IMR-90 (cell line): Measurements from ENCODE around the gene NPTN. TPM values are rescaled to one million over a fixed set of nuclear protein-coding genes. Genes with fewer than 3 reads are reported as not detected.

Experiments used
- ATAC-seq: fragments of 200-7000 bp; cut with Tn5 transposase; 2 replicates; pipeline ENCODE4 v1.9.1; 2020; ENCODE audit warnings: low read depth, mild to moderate bottlenecking, moderate library complexity
- BruUV-seq: library from RNA; stranded (reverse); fragments of 400-500 nt; replicated peaks from 2 replicates; lab custom pipeline; 2021; lab: Mats Ljungman, UMichigan
- CTCF ChIA-PET: fragments of 300-600 bp; formaldehyde crosslinking; extraction: SDS; loops from one replicate; lab custom pipeline; 2021; ENCODE audit warnings: antibody characterized with exemption; lab: Yijun Ruan, JAX
- POLR2A ChIA-PET: fragments of 300-600 bp; sonication (Branson Sonifier 250); formaldehyde crosslinking; loops from one replicate; lab custom pipeline; 2022; ENCODE audit warnings: antibody characterized with exemption; ENCODE audit not compliant: unreplicated experiment; lab: Charles Lee
- DNase-seq: peaks from one replicate; pipeline ENCODE4 v3.0.0; 2013
- H2AFZ ChIP-seq: replicated peaks from 2 replicates; pipeline ENCODE3; 2013; ENCODE audit warnings: low read length, mild to moderate bottlenecking; ENCODE audit not compliant: poor library complexity
- H2AK5ac ChIP-seq: 2 replicates; pipeline ENCODE4 v1.6.1; 2013; ENCODE audit warnings: low read depth, low read length, inconsistent platforms
- H2AK9ac ChIP-seq: replicated peaks from 2 replicates; pipeline ENCODE3; 2013; ENCODE audit warnings: mild to moderate bottlenecking, low read depth, low read length, moderate library complexity; ENCODE audit not compliant: poor library complexity
- H2BK120ac ChIP-seq: 2 replicates; pipeline ENCODE4 v1.6.1; 2013; ENCODE audit warnings: low read depth, low read length, inconsistent platforms
- H2BK15ac ChIP-seq: 3 replicates; pipeline ENCODE4 v1.6.1; 2013; ENCODE audit warnings: low read depth, low read length, inconsistent platforms
- H2BK20ac ChIP-seq: 2 replicates; pipeline ENCODE4 v1.6.1; 2013; ENCODE audit warnings: low read depth, mild to moderate bottlenecking, inconsistent platforms, low read length, moderate library complexity
- H2BK5ac ChIP-seq: 2 replicates; pipeline ENCODE4 v1.6.1; 2013; ENCODE audit warnings: mild to moderate bottlenecking, low read depth, low read length, inconsistent platforms; ENCODE audit not compliant: poor library complexity, severe bottlenecking
- H3K14ac ChIP-seq: replicated peaks from 2 replicates; pipeline ENCODE4 v1.6.1; 2013; ENCODE audit warnings: low read depth, low read length, inconsistent platforms
- H3K18ac ChIP-seq: 2 replicates; pipeline ENCODE4 v1.6.1; 2013; ENCODE audit warnings: low read depth, low read length, control low read depth
- H3K23ac ChIP-seq: 2 replicates; pipeline ENCODE4 v1.6.1; 2013; ENCODE audit warnings: low read depth, low read length, inconsistent platforms
- H3K27ac ChIP-seq: 2 replicates; pipeline ENCODE4 v1.5.1; 2013; ENCODE audit warnings: mild to moderate bottlenecking, control low read depth, low read length; ENCODE audit not compliant: insufficient read depth
- H3K27me3 ChIP-seq: 2 replicates; pipeline ENCODE4 v1.6.1; 2013; ENCODE audit warnings: low read length; ENCODE audit not compliant: control insufficient read depth, insufficient read depth
- H3K36me3 ChIP-seq: 2 replicates; pipeline ENCODE4 v1.6.1; 2013; ENCODE audit warnings: low read length, mixed read lengths; ENCODE audit not compliant: control insufficient read depth, insufficient read depth
- H3K4ac ChIP-seq: 2 replicates; pipeline ENCODE4 v1.6.1; 2013; ENCODE audit warnings: low read depth, low read length, inconsistent platforms
- H3K4me1 ChIP-seq: 2 replicates; pipeline ENCODE4 v1.6.1; 2013; ENCODE audit warnings: low read length, mixed read lengths; ENCODE audit not compliant: control insufficient read depth, insufficient read depth
- H3K4me2 ChIP-seq: 2 replicates; pipeline ENCODE4 v1.6.1; 2013; ENCODE audit warnings: low read depth, mild to moderate bottlenecking, control low read depth, low read length, moderate library complexity
- H3K4me3 ChIP-seq: 2 replicates; pipeline ENCODE4 v1.5.1; 2013; ENCODE audit warnings: low read depth, mild to moderate bottlenecking, control low read depth, low read length, moderate library complexity; ENCODE audit not compliant: insufficient read depth
- H3K56ac ChIP-seq: 2 replicates; pipeline ENCODE4 v1.6.1; 2013; ENCODE audit warnings: low read length, inconsistent platforms; ENCODE audit not compliant: insufficient read depth; ENCODE audit errors: extremely low read depth
- H3K79me1 ChIP-seq, 2 experiments: 2 replicates each; pipeline ENCODE4 v1.6.1; 2013; ENCODE audit warnings: low read length in 2 of 2, inconsistent platforms in 1 of 2, low read depth in 1 of 2
- H3K9ac ChIP-seq: 2 replicates; pipeline ENCODE4 v1.6.1; 2013; ENCODE audit warnings: low read depth, low read length, control low read depth
- H3K9me1 ChIP-seq: 2 replicates; pipeline ENCODE4 v1.6.1; 2013; ENCODE audit warnings: low read length, inconsistent platforms; ENCODE audit not compliant: insufficient read depth
- H3K9me3 ChIP-seq: 2 replicates; pipeline ENCODE4 v1.6.1; 2013; ENCODE audit warnings: low read length; ENCODE audit not compliant: control insufficient read depth, insufficient read depth
- H4K20me1 ChIP-seq: 2 replicates; pipeline ENCODE4 v1.6.1; 2013; ENCODE audit warnings: low read length, inconsistent platforms; ENCODE audit not compliant: insufficient read depth
- H4K5ac ChIP-seq: 2 replicates; pipeline ENCODE4 v1.6.1; 2013; ENCODE audit warnings: mild to moderate bottlenecking, low read depth, low read length, control low read depth
- H4K8ac ChIP-seq, 2 experiments: 2 replicates each; pipeline ENCODE4 v1.6.1; 2013; ENCODE audit warnings: low read depth in 2 of 2, low read length in 2 of 2, control low read depth in 1 of 2, inconsistent platforms in 1 of 2
- H4K91ac ChIP-seq: 2 replicates; pipeline ENCODE4 v1.6.1; 2013; ENCODE audit warnings: low read depth, low read length, inconsistent platforms; ENCODE audit not compliant: insufficient read depth
- BHLHE40 ChIP-seq: fragments of 150-350 bp; IDR thresholded peaks from 2 replicates; pipeline ENCODE4 v1.6.1; 2016; ENCODE audit warnings: mild to moderate bottlenecking, low read depth, low read length
- CEBPB ChIP-seq: IDR thresholded peaks from 2 replicates; pipeline ENCODE4 v1.6.1; 2012; ENCODE audit warnings: low read depth, low read length, improper control_type of control experiment
- CHD1 ChIP-seq: IDR thresholded peaks from 2 replicates; pipeline ENCODE4 v1.6.1; 2012; ENCODE audit warnings: low read depth, low read length, improper control_type of control experiment
- CTCF ChIP-seq: conservative IDR thresholded peaks from 2 replicates; pipeline ENCODE4 v1.5.1; 2012; ENCODE audit warnings: mild to moderate bottlenecking, low read depth, low read length, improper control_type of control experiment
- ELK1 ChIP-seq: fragments of 150-350 bp; IDR thresholded peaks from 2 replicates; pipeline ENCODE4 v1.6.1; 2016; ENCODE audit warnings: low read depth, mild to moderate bottlenecking, low read length, moderate library complexity, borderline replicate concordance
- FOS ChIP-seq: fragments of 150-350 bp; IDR thresholded peaks from 2 replicates; pipeline ENCODE4 v1.6.1; 2016; ENCODE audit warnings: low read depth, low read length
- MAFK ChIP-seq: IDR thresholded peaks from 2 replicates; pipeline ENCODE4 v1.6.1; 2012; ENCODE audit warnings: low read depth, low read length, improper control_type of control experiment
- MAZ ChIP-seq: IDR thresholded peaks from 2 replicates; pipeline ENCODE4 v1.6.1; 2012; ENCODE audit warnings: low read depth, mild to moderate bottlenecking, low read length, improper control_type of control experiment, moderate library complexity, borderline replicate concordance
- MXI1 ChIP-seq: IDR thresholded peaks from 2 replicates; pipeline ENCODE4 v1.6.1; 2012; ENCODE audit warnings: low read depth, mild to moderate bottlenecking, low read length, moderate library complexity, borderline replicate concordance
- NFE2L2 ChIP-seq: fragments of 150-350 bp; IDR thresholded peaks from 2 replicates; pipeline ENCODE4 v1.6.1; 2016; ENCODE audit warnings: low read depth, mild to moderate bottlenecking, low read length
- POLR2A ChIP-seq: IDR thresholded peaks from 2 replicates; pipeline ENCODE4 v1.6.1; 2012; ENCODE audit warnings: mild to moderate bottlenecking, low read depth, low read length
- RAD21 ChIP-seq: IDR thresholded peaks from 2 replicates; pipeline ENCODE4 v1.6.1; 2012; ENCODE audit warnings: low read length, improper control_type of control experiment
- RCOR1 ChIP-seq: IDR thresholded peaks from 2 replicates; pipeline ENCODE4 v1.6.1; 2012; ENCODE audit warnings: mild to moderate bottlenecking, low read length, improper control_type of control experiment; ENCODE audit not compliant: insufficient replicate concordance
- RFX5 ChIP-seq: IDR thresholded peaks from 2 replicates; pipeline ENCODE4 v1.8.0; 2012; ENCODE audit warnings: low read depth, mild to moderate bottlenecking, low read length, moderate library complexity
- SMC3 ChIP-seq: fragments of 150-350 bp; IDR thresholded peaks from 2 replicates; pipeline ENCODE4 v1.6.1; 2016; ENCODE audit warnings: low read depth, mild to moderate bottlenecking, antibody characterized with exemption, low read length, moderate library complexity
- USF2 ChIP-seq: fragments of 150-350 bp; IDR thresholded peaks from 2 replicates; pipeline ENCODE4 v1.6.1; 2017; ENCODE audit warnings: mild to moderate bottlenecking, antibody characterized with exemption, low read length, low read depth
- WGBS, 2 experiments: methylation state at CpG; one replicate each; pipeline versions ENCODE4 v1.1.5 to v1.1.7; 2013; ENCODE audit warnings: missing lambda C conversion rate in 2 of 2; ENCODE audit not compliant: insufficient read length in 1 of 2; ENCODE audit errors: extremely low coverage in 2 of 2; 5-methylcytosine and 5-hydroxymethylcytosine counted together
- dilution Hi-C: fragments of 300-500 bp; cut with HindIII; formaldehyde crosslinking; loops from one replicate; pipeline ENCODE4 v1.14.3; 2018; ENCODE audit warnings: low sequenced_read_pairs; ENCODE audit not compliant: unreplicated experiment
- in situ Hi-C: fragments of 300-500 bp; cut with MboI; formaldehyde crosslinking; loops from 3 replicates; pipeline ENCODE4 v1.14.3; 2019; ENCODE audit warnings: low sequenced_read_pairs, inconsistent platforms, mixed read lengths
- intact Hi-C: fragments of 100-400 bp; cut with micrococcal nuclease; formaldehyde crosslinking; loops from 2 replicates; pipeline ENCODE4 v1.10.0; 2022
- polyA plus RNA-seq, 3 experiments: library from polyadenylated mRNA; depleted of rRNA; stranded (reverse); fragments of >200 nt; gene quantifications; 2 replicates each; pipeline ENCODE4 v1.2.3, GENCODE V29; 2012; ENCODE audit warnings: low replicate concordance in 1 of 3
- total RNA-seq: library from RNA; depleted of rRNA; stranded (reverse); fragments of >200 nt; gene quantifications from 2 replicates; pipeline ENCODE4 v1.2.3, GENCODE V29; 2012

The NPTN gene
- total and polyA plus RNA-seq, 2 of the 4 experiments (the other 2 are of a cell fraction), result 171 to 329 TPM

GRCh38 chr15:73637527-73637926, 4.3 kb upstream of the NPTN start:
- no TSS peak for BruUV-seq
- Histone ChIP-seq H3K4ac (no peak overlapping the region), H3K9ac (no peak overlapping the region), H2AFZ (no peak overlapping the region), H2BK20ac (no peak overlapping the region), H4K8ac (no peak overlapping the region), H4K91ac (no peak overlapping the region), H2AK5ac (no peak overlapping the region), H3K79me1 (peaks cover 4 to 14% of the 10 kb centered on the region in 2 experiments; a peak in 2 of 4 replicates), H4K20me1 (peaks cover 4% of the 10 kb centered on the region), H2BK120ac (no peak overlapping the region), H3K4me1 (peaks cover 11% of the 10 kb centered on the region), H3K14ac (no peak overlapping the region), H2BK5ac (no peak overlapping the region), H3K9me3 (peaks cover 4% of the 10 kb centered on the region; the same call in 1 of the 2 replicates), H2BK15ac (no peak overlapping the region), H3K27ac (no peak overlapping the region), H3K36me3 (no peaks in the 10 kb centered on the region), H3K18ac (no peak overlapping the region), H3K56ac (no peak overlapping the region), H2AK9ac (no peak overlapping the region), H3K27me3 (peaks cover 8% of the 10 kb centered on the region), H3K9me1 (peaks cover 6% of the 10 kb centered on the region), H3K23ac (no peak overlapping the region), H3K4me3 (no peak overlapping the region), H3K4me2 (no peak overlapping the region), H4K5ac (no peak overlapping the region)
- ChIA-PET POLR2A (no interaction called here), CTCF (interaction anchor here (0.8 to 4.7 kb wide), 3 partner anchors 20 to 142 kb away, joined by 3 to 33 read pairs (median 10); no protein-coding TSS in a partner anchor)
- no CpG with 5 or more reads among the region's 2 CpGs for WGBS, 2 experiments
- DNase-seq (no peak), ATAC-seq (no peak)
- intact Hi-C loops, result loop anchor here (5.0 kb wide), 1 partner anchor 45 kb away; the partner anchor contains the start of gene CD276
- dilution Hi-C loops, result no loop called here
- TF ChIP-seq RFX5 (no peak), SMC3 (no peak), ELK1 (no peak), CTCF (no peak), BHLHE40 (no peak), MAZ (no peak), CHD1 (no peak), USF2 (no peak), RCOR1 (no peak), MAFK (no peak; the same call in 1 of the 2 replicates), RAD21 (no peak), POLR2A (no peak), NFE2L2 (no peak), CEBPB (no peak), FOS (no peak), MXI1 (no peak)
- in situ Hi-C loops, result loop anchor here (5.0 kb wide), 1 partner anchor 60 kb away; no protein-coding TSS in a partner anchor
